H1 (cell line): ENCODE data around the gene SNX27. TPM values are rescaled to one million over a fixed set of nuclear protein-coding genes. Genes with fewer than 3 reads are reported as not detected.

ENCODE experiments used
- CTCF ChIA-PET: fragments of 300-600 bp; sonication (Branson Sonifier 250); formaldehyde crosslinking; loops from one replicate; lab custom pipeline; 2021; ENCODE audit not compliant: partially characterized antibody; lab: Charles Lee
- POLR2A ChIA-PET: fragments of 300-600 bp; sonication (Branson Sonifier 250); formaldehyde crosslinking; loops from one replicate; lab custom pipeline; 2021; ENCODE audit warnings: inconsistent platforms; ENCODE audit not compliant: partially characterized antibody; lab: Charles Lee
- DNase-seq, 2 experiments: peaks; one replicate each; pipeline versions ENCODE4 v3.0.0 to v3.0.0-alpha.2; 2010 to 2022; ENCODE audit warnings: low spot score in 2 of 2, low read depth in 1 of 2, mixed read lengths in 1 of 2
- FAIRE-seq: peaks from 2 replicates; lab custom pipeline; 2011; peaks lifted over from hg19 to GRCh38; lab: Jason Lieb, UNC
- H2AFZ ChIP-seq: 2 replicates; pipeline ENCODE4 v1.8.1; 2012; ENCODE audit warnings: low read length, inconsistent platforms
- H2AK5ac ChIP-seq: 2 replicates; pipeline ENCODE4 v1.6.1; 2013; ENCODE audit warnings: low read depth, low read length
- H2BK120ac ChIP-seq: replicated peaks from 2 replicates; pipeline ENCODE3; 2013; ENCODE audit warnings: low read depth, low read length, inconsistent platforms
- H2BK12ac ChIP-seq: 2 replicates; pipeline ENCODE4 v1.6.1; 2013; ENCODE audit warnings: low read depth, low read length
- H2BK15ac ChIP-seq: 2 replicates; pipeline ENCODE4 v1.6.1; 2013; ENCODE audit warnings: low read length
- H2BK20ac ChIP-seq: 2 replicates; pipeline ENCODE4 v1.6.1; 2013; ENCODE audit warnings: low read length
- H2BK5ac ChIP-seq: 2 replicates; pipeline ENCODE4 v1.6.1; 2013; ENCODE audit warnings: low read depth, low read length
- H3K14ac ChIP-seq: 2 replicates; pipeline ENCODE4 v1.6.1; 2013; ENCODE audit warnings: inconsistent platforms; ENCODE audit not compliant: insufficient read length
- H3K18ac ChIP-seq: 2 replicates; pipeline ENCODE4 v1.6.1; 2013; ENCODE audit warnings: low read length; ENCODE audit errors: extremely low read depth
- H3K23ac ChIP-seq: 2 replicates; pipeline ENCODE4 v1.6.1; 2013; ENCODE audit warnings: inconsistent platforms; ENCODE audit not compliant: insufficient read length
- H3K23me2 ChIP-seq: 2 replicates; pipeline ENCODE4 v1.6.1; 2013; ENCODE audit warnings: low read depth, low read length
- H3K27ac ChIP-seq: 2 replicates; pipeline ENCODE4 v1.6.1; 2011; ENCODE audit warnings: low read depth, low read length, inconsistent platforms
- H3K27me3 ChIP-seq, 4 experiments: replicated peaks in 1 of 4; 1 replicate in 1 of 4; 2 replicates in 3 of 4; pipeline versions ENCODE4 v1.6.1 to v1.8.1; 2011 to 2013; ENCODE audit warnings: low read length in 3 of 4, mild to moderate bottlenecking in 3 of 4, inconsistent platforms in 2 of 4, mixed read lengths in 2 of 4, moderate library complexity in 1 of 4; ENCODE audit not compliant: control insufficient read depth in 3 of 4, insufficient read depth in 3 of 4; ENCODE audit errors: extremely low read depth in 1 of 4
- H3K36me3 ChIP-seq, 4 experiments: 2 replicates each; pipeline versions ENCODE4 v1.6.1 to v1.8.1; 2011 to 2013; ENCODE audit warnings: mild to moderate bottlenecking in 4 of 4, low read length in 3 of 4, moderate library complexity in 2 of 4, control low read depth in 1 of 4, inconsistent platforms in 1 of 4; ENCODE audit not compliant: insufficient read depth in 4 of 4, control insufficient read depth in 2 of 4
- H3K4ac ChIP-seq: replicated peaks from 2 replicates; pipeline ENCODE3; 2013; ENCODE audit warnings: low read length, low read depth, mixed read lengths, inconsistent platforms; ENCODE audit not compliant: insufficient read length
- H3K4me1 ChIP-seq, 4 experiments: replicated peaks in 1 of 4; 1 replicate in 1 of 4; 2 replicates in 3 of 4; pipeline versions ENCODE4 v1.6.1 to v1.8.1; 2011 to 2013; ENCODE audit warnings: low read length in 3 of 4, inconsistent platforms in 2 of 4, mixed read lengths in 1 of 4; ENCODE audit not compliant: insufficient read depth in 4 of 4, control insufficient read depth in 3 of 4
- H3K4me2 ChIP-seq, 2 experiments: 2 replicates each; pipeline versions ENCODE4 v1.6.1 to v1.8.1; 2011 to 2013; ENCODE audit warnings: low read depth in 2 of 2, low read length in 2 of 2, control low read depth in 1 of 2, inconsistent platforms in 1 of 2, mild to moderate bottlenecking in 1 of 2; ENCODE audit not compliant: insufficient read depth in 1 of 2
- H3K4me3 ChIP-seq, 4 experiments: fragments of 200-600, 300-600 bp in 1 of 4; sonication (generic), shearing (Covaris generic), sonication (Bioruptor Twin) in 1 of 4; 2 replicates each; pipeline versions ENCODE4 v1.5.1 to v1.8.1; 2011 to 2016; ENCODE audit warnings: low read length in 4 of 4, low read depth in 3 of 4, control low read depth in 2 of 4, inconsistent platforms in 2 of 4, mild to moderate bottlenecking in 2 of 4, mixed read lengths in 1 of 4, moderate library complexity in 1 of 4; ENCODE audit not compliant: insufficient read depth in 2 of 4; ENCODE audit errors: extremely low read depth in 1 of 4
- H3K56ac ChIP-seq: replicated peaks from 2 replicates; pipeline ENCODE3; 2013; ENCODE audit warnings: low read depth, mild to moderate bottlenecking, mixed read lengths, low read length, inconsistent platforms; ENCODE audit not compliant: insufficient read length
- H3K79me1 ChIP-seq: 2 replicates; pipeline ENCODE4 v1.6.1; 2013; ENCODE audit warnings: low read depth, low read length, control low read depth
- H3K79me2 ChIP-seq, 2 experiments: 2 replicates each; pipeline versions ENCODE4 v1.6.1 to v1.8.1; 2012 to 2013; ENCODE audit warnings: low read length in 2 of 2, mild to moderate bottlenecking in 2 of 2, inconsistent platforms in 1 of 2; ENCODE audit not compliant: insufficient read depth in 2 of 2, control insufficient read depth in 1 of 2
- H3K9ac ChIP-seq, 4 experiments: replicated peaks in 1 of 4; 1 replicate in 1 of 4; 2 replicates in 3 of 4; pipeline versions ENCODE4 v1.6.1 to v1.8.1; 2011 to 2013; ENCODE audit warnings: low read depth in 3 of 4, low read length in 3 of 4, control low read depth in 2 of 4, mild to moderate bottlenecking in 2 of 4, moderate library complexity in 2 of 4, inconsistent platforms in 1 of 4; ENCODE audit errors: extremely low read depth in 1 of 4
- H3K9me3 ChIP-seq, 2 experiments: 2 replicates each; pipeline versions ENCODE4 v1.6.1 to v1.8.1; 2012 to 2013; ENCODE audit warnings: mild to moderate bottlenecking in 2 of 2, moderate library complexity in 2 of 2, control low read depth in 1 of 2, inconsistent platforms in 1 of 2, low read depth in 1 of 2, low read length in 1 of 2, mixed read lengths in 1 of 2; ENCODE audit not compliant: insufficient read depth in 2 of 2
- H4K20me1 ChIP-seq, 2 experiments: replicated peaks in 1 of 2; 2 replicates each; pipeline versions ENCODE3 to v1.8.1; 2011 to 2013; ENCODE audit warnings: inconsistent platforms in 2 of 2, low read length in 2 of 2, mild to moderate bottlenecking in 1 of 2; ENCODE audit not compliant: insufficient read depth in 2 of 2, control insufficient read depth in 1 of 2
- H4K5ac ChIP-seq: 2 replicates; pipeline ENCODE4 v1.6.1; 2013; ENCODE audit warnings: low read length, low read depth, mixed read lengths, inconsistent platforms; ENCODE audit not compliant: insufficient read length
- H4K8ac ChIP-seq: 2 replicates; pipeline ENCODE4 v1.8.0; 2013; ENCODE audit warnings: mild to moderate bottlenecking, moderate library complexity, low read length, inconsistent platforms; ENCODE audit not compliant: insufficient read depth; ENCODE audit errors: extremely low read depth
- H4K91ac ChIP-seq: replicated peaks from 2 replicates; pipeline ENCODE3; 2013; ENCODE audit warnings: low read length, mixed read lengths, inconsistent platforms; ENCODE audit not compliant: insufficient read length
- BRCA1 ChIP-seq: IDR thresholded peaks from 2 replicates; pipeline ENCODE4 v1.6.1; 2012; ENCODE audit warnings: low read depth, low read length, improper control_type of control experiment
- HDAC2 ChIP-seq, 2 experiments: fragments of 300-600 bp in 1 of 2; sonication (generic) in 1 of 2; IDR thresholded peaks; 2 replicates each; pipeline ENCODE4 v1.6.1; 2011 to 2012; ENCODE audit warnings: low read depth in 2 of 2, low read length in 2 of 2, mild to moderate bottlenecking in 2 of 2, moderate library complexity in 2 of 2, borderline replicate concordance in 1 of 2, inconsistent platforms in 1 of 2
- POU5F1 ChIP-seq: IDR thresholded peaks from 2 replicates; pipeline ENCODE4 v1.6.1; 2011; ENCODE audit warnings: low read depth, mild to moderate bottlenecking, low read length, moderate library complexity
- WGBS, 2 experiments: shearing (Covaris generic) in 1 of 2; methylation state at CpG; one replicate each; pipeline versions ENCODE4 v1.1.6 to v1.1.7; 2013 to 2015; ENCODE audit warnings: low lambda C conversion rate in 2 of 2, mixed read lengths in 2 of 2, inconsistent platforms in 1 of 2, low coverage in 1 of 2, missing lambda C conversion rate in 1 of 2; ENCODE audit not compliant: insufficient replicate concordance in 2 of 2, insufficient coverage in 1 of 2, insufficient read length in 1 of 2; ENCODE audit errors: extremely low coverage in 1 of 2, missing lambda C conversion rate in 1 of 2; 5-methylcytosine and 5-hydroxymethylcytosine counted together
- polyA plus RNA-seq, 7 experiments: library from polyadenylated mRNA; depleted of rRNA in 3 of 7; stranded (reverse) in 5 of 7; unstranded in 2 of 7; fragments of >200 nt in 5 of 7; fragments of 200-250 nt in 2 of 7; gene quantifications; 1 replicate in 5 of 7; 2 replicates in 1 of 7; 4 replicates in 1 of 7; pipeline versions ENCODE4 v1.2.1 to v1.2.3, GENCODE V29; 2011 to 2013; ENCODE audit warnings: missing spikeins in 2 of 7, mixed read lengths in 2 of 7
- total RNA-seq: library from RNA; stranded (reverse); fragmentation: NEBNext Ultra II Directional; extraction: Animal tissue kit (Norgen Biotek cat#: 25700); gene quantifications from 2 replicates; pipeline ENCODE4 v1.2.1, GENCODE V29; 2021
- TF ChIP-seq, protein P1 (sequence below), 3 experiments: IDR thresholded peaks; 1 replicate in 2 of 3; 2 replicates in 1 of 3; pipeline versions ENCODE4 v1.5.1 to v1.6.1; 2011; ENCODE audit warnings: low read length in 3 of 3, mild to moderate bottlenecking in 3 of 3, inconsistent platforms in 2 of 3, low read depth in 1 of 3, moderate library complexity in 1 of 3; ENCODE audit not compliant: insufficient read depth in 1 of 3; ENCODE audit errors: control extremely low read depth in 1 of 3

Gene SNX27
- total and polyA plus RNA-seq, 2 of the 8 experiments (the other 6 are each of a cell fraction or from before 2014, with no cell fraction given) = 23.4 to 65.4 TPM

DNA sequence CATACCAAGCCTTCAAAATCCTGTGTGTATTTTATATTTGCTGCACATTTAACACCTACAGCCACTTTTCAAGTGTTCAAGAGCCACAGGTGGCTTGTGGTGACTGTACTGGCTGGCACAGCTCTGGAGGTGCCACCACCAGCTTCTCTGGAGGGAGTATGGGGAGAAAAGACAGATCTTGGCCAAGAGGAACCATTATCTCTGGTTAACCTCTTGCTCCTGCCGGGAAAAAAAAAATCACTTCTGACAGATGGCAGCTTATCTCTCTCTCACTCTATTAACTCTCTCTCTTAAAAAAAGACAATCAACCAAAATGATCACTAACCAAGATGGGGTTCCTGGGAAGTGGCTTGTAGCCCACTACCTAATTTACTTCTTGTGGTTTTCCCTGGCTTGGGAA, 108.3 kb downstream of the SNX27 start:
- H3K27me3 ChIP-seq = peaks cover 6 to 34% (median 28%) of the 10 kb centered on the region in 4 experiments
- H2BK5ac ChIP-seq = no peak overlapping the region
- peaks cover 0 to 1% of the 10 kb centered on the region in 2 experiments for H4K20me1 ChIP-seq
- H2BK120ac ChIP-seq = no peak overlapping the region
- H3K79me1 ChIP-seq = no peaks in the 10 kb centered on the region; the same call in 1 of the 2 replicates
- no peak overlapping the region for H2BK12ac ChIP-seq
- no peak overlapping the region for H2AK5ac ChIP-seq
- H4K91ac ChIP-seq = no peak overlapping the region
- no peak overlapping the region for H3K14ac ChIP-seq
- H4K5ac ChIP-seq = no peak overlapping the region
- H3K56ac ChIP-seq = no peak overlapping the region
- H3K79me2 ChIP-seq = no peaks in the 10 kb centered on the region
- H4K8ac ChIP-seq = no peak overlapping the region
- H3K36me3 ChIP-seq = no peaks in the 10 kb centered on the region
- TF ChIP-seq BRCA1 = no peak
- TF ChIP-seq, protein P1, sequence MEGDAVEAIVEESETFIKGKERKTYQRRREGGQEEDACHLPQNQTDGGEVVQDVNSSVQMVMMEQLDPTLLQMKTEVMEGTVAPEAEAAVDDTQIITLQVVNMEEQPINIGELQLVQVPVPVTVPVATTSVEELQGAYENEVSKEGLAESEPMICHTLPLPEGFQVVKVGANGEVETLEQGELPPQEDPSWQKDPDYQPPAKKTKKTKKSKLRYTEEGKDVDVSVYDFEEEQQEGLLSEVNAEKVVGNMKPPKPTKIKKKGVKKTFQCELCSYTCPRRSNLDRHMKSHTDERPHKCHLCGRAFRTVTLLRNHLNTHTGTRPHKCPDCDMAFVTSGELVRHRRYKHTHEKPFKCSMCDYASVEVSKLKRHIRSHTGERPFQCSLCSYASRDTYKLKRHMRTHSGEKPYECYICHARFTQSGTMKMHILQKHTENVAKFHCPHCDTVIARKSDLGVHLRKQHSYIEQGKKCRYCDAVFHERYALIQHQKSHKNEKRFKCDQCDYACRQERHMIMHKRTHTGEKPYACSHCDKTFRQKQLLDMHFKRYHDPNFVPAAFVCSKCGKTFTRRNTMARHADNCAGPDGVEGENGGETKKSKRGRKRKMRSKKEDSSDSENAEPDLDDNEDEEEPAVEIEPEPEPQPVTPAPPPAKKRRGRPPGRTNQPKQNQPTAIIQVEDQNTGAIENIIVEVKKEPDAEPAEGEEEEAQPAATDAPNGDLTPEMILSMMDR (IDR thresholded peaks at IDR 0.05; ENCODE audit: control extremely low read depth in 1 of 3, insufficient read depth in 1 of 3, low read depth in 1 of 3, low read length in 3 of 3) = no peak
- no peak for TF ChIP-seq HDAC2 (IDR thresholded peaks at IDR 0.05; ENCODE audit: borderline replicate concordance in 1 of 2, low read depth in 2 of 2, low read length in 2 of 2)
- TF ChIP-seq POU5F1 = no peak
- H3K4me3 ChIP-seq = no peak overlapping the region
- no peak overlapping the region for H3K23ac ChIP-seq
- ChIA-PET CTCF (interaction anchor here (0.6 to 1.9 kb wide), 5 partner anchors 13 to 283 kb away, joined by 3 to 10 read pairs (median 3); no protein-coding TSS in a partner anchor), POLR2A (interaction anchor here (1.2 to 1.8 kb wide), 4 partner anchors 13 to 180 kb away, joined by 3 to 6 read pairs (median 4); partner anchors contain the start of genes MRPL9 and TUFT1)
- no peak overlapping the region for H3K18ac ChIP-seq
- H3K4me1 ChIP-seq = peaks cover 2 to 12% (median 5%) of the 10 kb centered on the region in 4 experiments
- no peak overlapping the region for H2BK20ac ChIP-seq
- no peak overlapping the region for H3K9ac ChIP-seq
- no peak overlapping the region for H2AFZ ChIP-seq
- no peak overlapping the region; a peak in 1 of 4 replicates for H3K4me2 ChIP-seq
- no peak overlapping the region for H3K27ac ChIP-seq
- no peak overlapping the region for H2BK15ac ChIP-seq
- FAIRE-seq (no peak), DNase-seq (no peak)
- H3K23me2 ChIP-seq = peaks cover 11% of the 10 kb centered on the region; the same call in 1 of the 2 replicates
- no peak overlapping the region for H3K4ac ChIP-seq
- 70% methylated on average over 1 of the region's 1 CpG; no CpG with 5 or more reads in 1 of the 2 experiments for WGBS, 2 experiments
- no peaks in the 10 kb centered on the region for H3K9me3 ChIP-seq
